Non-pigmented ciliary epithelial cell (primary cell): ENCODE data around the gene ACADVL.

ENCODE experiments used
- DNase-seq: peaks from one replicate; pipeline ENCODE4 v3.0.0-alpha.2; 2010; ENCODE audit warnings: low read depth

ACADVL gene

DNA sequence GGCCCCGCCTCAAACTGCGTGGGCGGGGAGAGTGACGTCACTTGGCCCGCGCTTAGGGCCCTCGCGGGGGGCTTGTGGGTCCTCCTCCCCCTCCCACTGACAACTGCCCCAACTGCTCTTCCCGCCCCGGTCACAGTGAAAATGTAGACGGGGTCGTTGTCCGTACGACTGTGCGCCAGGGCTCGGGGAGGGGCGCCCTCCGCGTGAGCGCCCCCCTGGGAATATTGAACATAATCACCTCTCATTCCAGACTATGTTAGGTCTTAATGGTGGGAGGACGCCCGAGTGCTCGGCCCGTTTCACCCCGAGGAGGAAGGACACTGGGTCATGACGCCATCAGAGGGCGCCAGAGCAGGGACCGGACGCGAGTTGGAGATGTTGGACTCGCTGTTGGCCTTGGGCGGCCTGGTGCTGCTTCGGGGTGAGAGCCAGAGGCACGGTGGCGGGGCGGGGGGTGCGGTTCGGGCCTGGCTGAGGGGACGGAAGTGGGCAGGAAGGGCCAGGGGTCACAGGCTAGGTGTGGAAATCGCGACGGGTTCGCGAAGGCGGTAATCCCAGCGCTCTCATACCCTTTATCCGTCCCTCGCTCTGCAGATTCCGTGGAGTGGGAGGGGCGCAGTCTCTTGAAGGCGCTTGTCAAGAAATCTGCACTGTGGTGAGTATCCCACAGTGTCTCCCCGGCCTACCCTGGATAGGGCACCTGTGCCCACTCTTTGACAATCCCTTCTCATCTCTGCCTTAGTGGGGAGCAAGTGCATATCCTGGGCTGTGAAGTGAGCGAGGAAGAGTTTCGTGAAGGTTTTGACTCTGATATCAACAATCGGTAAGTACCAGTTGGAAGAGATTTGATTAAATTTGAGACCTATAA is 32.7 kb downstream of the ACADVL start, which contains the start of gene ELP5:
Gene ELP5, plus strand, starts transcription at position 40 of the 868 bp plus-strand sequence. Its CDS starts 336 bp downstream, at position 376.
- DNase-seq: no peak

GRCh38 chr17:7253082-7253481 is 33.3 kb downstream of the ACADVL start:
- no peak for DNase-seq

- no peak for DNase-seq
Measured at GRCh38 chr17:7254511-7254910, 34.8 kb downstream of the ACADVL start.

GRCh38 chr17:7256766-7257456 is 37.2 kb downstream of the ACADVL start:
- DNase-seq: no peak

DNA sequence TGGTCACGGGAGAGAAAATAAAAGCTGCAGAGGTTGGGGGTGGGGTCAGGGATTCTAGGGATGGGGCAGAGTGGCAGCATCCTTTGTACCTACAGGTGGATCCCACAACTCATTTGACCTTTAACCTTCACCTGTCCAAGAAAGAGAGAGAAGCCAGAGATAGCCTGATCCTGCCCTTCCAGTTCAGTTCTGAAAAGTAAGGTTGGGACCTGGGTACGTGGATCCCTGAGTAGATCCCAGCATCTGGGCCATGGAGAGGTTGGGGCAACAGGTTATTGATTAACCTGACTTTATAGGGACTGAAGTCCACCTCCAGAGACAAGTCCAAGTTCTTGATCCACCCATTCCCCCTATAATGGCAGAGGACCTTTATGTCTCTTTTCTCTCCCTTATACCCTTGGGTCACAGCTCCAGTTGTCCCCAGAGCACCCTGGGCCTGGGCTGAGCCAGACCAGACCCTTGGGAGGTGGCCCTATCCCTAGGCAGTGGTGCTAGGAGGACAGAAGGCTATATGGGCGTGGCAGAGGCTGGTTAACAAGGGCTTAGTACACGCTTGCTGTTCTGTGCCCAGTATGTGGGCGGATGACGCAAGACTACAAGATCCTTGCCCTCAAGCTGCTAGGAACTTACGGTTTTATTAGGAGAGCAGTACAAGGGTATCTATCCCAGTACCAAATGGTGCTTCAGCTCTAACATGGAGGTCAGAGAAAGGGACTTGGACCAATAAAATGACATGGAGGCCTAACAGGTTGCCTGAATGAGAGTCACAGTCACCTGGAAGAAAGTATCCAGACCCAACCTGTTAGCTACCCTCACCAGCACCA is 39.2 kb downstream of the ACADVL start:
- DNase-seq: no peak

GRCh38 chr17:7259555-7259889 is 39.8 kb downstream of the ACADVL start:
- DNase-seq: no peak

DNA sequence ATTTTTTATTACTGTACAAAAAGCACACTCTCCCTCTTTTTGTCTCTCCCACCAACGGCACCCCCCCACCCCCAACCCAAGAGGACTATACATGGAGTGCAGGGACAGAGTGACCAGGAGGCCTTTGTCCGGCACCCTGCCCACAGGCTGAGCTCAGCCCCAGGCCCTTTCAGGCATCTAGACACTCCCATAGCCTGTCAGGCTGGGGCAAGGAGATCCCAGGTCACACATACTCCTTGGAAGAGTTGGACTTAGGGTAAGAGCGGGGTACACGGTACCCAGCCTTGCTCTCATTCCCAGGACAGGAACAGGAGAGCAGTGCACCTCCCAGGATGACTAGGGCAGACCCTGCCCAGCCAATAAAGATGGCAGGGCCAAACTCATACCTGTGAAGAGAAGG is 40.4 kb downstream of the ACADVL start:
- no peak for DNase-seq

- no peak for DNase-seq
Measured at GRCh38 chr17:7260651-7261378, 41.1 kb downstream of the ACADVL start.

GRCh38 chr17:7261379-7262191 is 41.8 kb downstream of the ACADVL start:
- DNase-seq: no peak

- DNase-seq: no peak
Measured at GRCh38 chr17:7262192-7262934, 42.6 kb downstream of the ACADVL start, which contains the start of gene CLDN7. Gene CLDN7, minus strand, starts transcription at chr17:7262478. Its CDS starts 435 bp downstream, at chr17:7262043.

- no peak for DNase-seq
Measured at GRCh38 chr17:7262935-7263800, 43.4 kb downstream of the ACADVL start.

DNA sequence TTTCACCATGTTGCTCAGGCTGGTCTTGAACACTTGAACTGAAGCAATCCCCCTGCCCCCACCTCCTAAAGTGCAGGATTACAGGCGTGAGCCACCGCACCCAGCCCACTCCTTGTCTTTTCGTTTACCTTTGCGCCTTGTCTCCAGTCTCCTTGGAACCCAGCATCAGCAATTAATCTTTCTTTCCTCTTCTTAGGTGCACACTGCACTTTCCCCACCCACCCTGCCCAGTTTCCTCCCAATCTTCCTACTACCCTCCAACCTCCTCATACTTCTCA is 44.0 kb downstream of the ACADVL start:
- DNase-seq: no peak

DNA sequence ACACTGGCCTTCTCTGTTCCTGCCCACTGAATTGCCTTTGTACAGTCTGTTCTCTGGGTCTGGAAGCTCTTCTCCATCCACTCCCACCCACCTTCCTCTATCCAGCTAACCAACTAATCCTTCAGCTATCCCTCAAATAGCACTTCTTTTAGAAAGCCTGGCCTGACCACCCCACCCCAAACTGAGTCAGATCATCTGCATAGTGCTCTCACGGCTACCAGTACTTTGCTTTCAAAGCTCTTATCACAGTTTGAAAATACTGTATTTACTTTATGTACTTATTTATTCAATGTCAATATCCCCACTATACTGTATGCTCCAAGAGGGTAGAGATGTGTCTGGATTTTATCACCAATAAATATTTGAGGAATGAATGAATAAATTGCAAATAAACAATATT is 47.0 kb downstream of the ACADVL start:
- DNase-seq: no peak
